HG02943 (cell line): ENCODE data around the gene FASTKD2.

Experiments used
- ATAC-seq: cut with Tn5 transposase; IDR thresholded peaks from one replicate; pipeline ENCODE4 v1.9.1; 2021; ENCODE audit warnings: mild to moderate bottlenecking, low read depth, moderate library complexity; ENCODE audit not compliant: unreplicated experiment

FASTKD2 gene

DNA sequence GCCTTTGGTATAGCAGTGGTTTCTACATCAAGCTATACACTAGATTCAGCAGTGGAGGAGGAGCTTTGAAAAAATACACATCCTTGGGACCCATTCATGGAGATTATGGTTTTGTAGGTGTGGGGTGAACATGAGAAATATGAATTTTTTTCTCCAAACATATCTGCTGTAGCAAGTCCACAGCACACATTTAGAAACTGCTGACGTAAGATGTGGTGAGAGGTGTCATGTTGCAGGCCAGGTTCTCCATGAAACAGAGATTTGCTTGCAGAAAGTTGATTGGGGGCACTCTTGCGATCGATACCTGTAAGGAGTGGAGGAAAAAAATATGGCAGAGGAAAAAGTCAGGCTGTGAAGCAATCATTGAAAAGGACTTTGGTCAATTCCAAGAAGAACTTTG, 67.9 kb downstream of the FASTKD2 start:
- no peak for ATAC-seq

DNA sequence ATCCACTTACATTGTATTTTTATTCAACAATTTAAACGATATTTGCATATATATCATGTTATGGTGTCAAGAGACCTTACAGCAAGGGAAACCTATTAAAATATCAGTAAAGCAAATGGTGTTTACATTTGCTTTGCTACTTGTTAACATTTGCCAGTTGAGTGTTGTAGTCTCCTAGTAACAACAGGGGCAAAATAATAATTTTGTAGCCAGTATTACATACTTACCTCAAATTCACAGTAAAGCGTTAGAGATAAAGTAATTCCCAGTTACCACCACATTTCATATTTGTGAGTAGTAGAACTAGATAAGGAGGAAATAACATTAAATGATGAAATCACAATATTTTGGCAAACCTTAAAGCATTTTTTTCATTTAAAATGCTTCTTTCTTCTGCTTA, 71.3 kb downstream of the FASTKD2 start:
- no peak for ATAC-seq

DNA sequence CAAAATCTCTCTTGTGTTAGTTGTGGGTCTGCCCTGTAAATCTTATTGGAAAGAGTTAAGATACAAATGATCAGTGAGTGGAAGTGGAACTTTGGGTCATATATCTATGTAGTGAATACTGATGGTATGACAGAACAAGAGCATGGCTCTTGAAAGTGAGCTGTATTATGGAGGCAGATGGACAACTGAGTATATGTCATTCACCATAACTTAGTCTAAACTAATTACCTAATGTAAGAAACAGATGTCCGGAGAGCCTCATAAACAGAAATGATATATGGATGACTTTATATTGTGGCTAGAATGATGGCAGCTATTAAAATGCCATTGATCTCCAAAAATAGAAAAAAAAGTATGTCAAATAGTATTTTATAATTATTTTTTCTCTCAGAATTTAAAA, 72.4 kb downstream of the FASTKD2 start:
- ATAC-seq, result no peak

DNA sequence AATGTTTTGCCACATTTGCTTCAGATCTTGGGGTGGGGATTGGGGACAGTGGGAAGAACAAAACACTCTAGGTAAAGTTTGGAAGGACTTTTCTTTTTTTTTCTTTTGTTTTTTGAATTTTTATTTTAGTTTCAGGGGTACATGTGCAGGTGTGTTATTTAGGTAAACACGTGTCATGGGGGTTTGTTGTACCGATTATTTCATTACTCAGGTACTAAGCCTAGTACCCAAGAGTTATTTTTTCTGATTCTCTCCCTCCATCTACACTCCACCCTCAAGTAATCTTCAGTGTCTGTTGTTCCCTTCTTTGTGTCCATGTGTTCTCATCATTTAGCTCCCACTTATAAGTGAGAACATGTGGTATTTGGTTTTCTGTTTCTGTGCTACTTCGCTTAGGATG, 73.3 kb downstream of the FASTKD2 start:
- no peak for ATAC-seq

DNA sequence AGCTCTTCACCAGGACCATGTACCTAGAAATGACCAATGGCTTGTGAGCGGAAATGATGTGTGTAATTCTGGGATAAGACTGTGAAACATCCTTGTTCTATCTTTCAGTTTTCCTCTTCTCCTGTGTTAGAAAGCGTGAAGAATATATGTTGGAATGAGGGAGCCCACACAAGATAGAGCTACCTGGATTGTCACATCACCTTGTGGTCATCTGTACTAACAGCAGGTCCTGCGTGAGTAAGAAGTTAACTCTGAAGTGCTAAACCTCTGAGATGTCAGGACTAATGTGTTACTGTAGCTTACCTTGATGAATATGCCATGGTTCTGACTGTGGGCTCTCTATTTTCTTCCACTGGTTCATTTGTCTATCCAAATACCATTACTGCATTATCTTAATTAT, 75.6 kb downstream of the FASTKD2 start:
- no peak for ATAC-seq
